ENCODE results near the gene KAZN. TPM values are rescaled to one million over a fixed set of nuclear protein-coding genes. Genes with fewer than 3 reads are reported as not detected.

The KAZN gene
- total RNA-seq, 1 experiment from 2014 or later = 2.4 TPM

DNA sequence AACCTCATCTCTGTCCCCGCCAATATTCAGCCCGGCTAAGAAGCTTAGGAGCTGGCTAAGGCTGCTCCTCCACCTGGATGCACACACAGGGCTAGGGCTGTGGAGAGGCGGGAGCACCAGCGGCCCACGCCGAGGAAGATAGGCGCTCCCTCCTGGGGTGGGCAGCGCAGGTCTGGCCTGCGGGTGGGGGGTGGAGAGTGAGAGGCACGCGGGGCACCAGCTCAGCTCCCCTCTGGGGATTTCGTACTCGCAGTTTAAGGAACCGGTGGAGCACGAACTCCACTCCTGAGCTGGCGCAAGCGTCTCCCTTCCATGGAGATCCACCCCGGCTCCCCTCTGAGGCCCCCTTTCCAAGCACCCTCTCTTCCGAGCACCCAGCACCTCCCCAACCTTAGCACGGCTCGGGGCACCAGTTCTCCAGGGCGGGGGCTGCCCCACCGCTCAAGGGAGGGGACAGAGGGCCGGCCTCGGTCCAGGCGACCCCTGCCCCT is 433 bp upstream of the KAZN start:
- peaks cover 2% of the 10 kb centered on the region for H3K27me3 Mint-ChIP-seq (ENCODE audit: insufficient read depth, unreplicated experiment)
- H3K27me3 ChIP-seq (replicated peaks; ENCODE audit: control insufficient read depth, insufficient read depth, low read length) = no peaks in the 10 kb centered on the region; the same call in 1 of the 2 replicates
- H3K9me3 ChIP-seq = no peaks in the 10 kb centered on the region
- no peak overlapping the region for H3K4me3 ChIP-seq (ENCODE audit: low read depth, low read length)
- H3K4me3 Mint-ChIP-seq (ENCODE audit: unreplicated experiment) = no peak overlapping the region
- no peaks in the 10 kb centered on the region for H3K36me3 Mint-ChIP-seq (ENCODE audit: insufficient read depth, unreplicated experiment)
- BruUV-seq (replicated peaks) = no TSS peak
- no peaks in the 10 kb centered on the region for H3K4me1 ChIP-seq
- POLR2A ChIA-PET = no interaction called here
- CTCF ChIA-PET = no interaction called here
- TF ChIP-seq, protein P1, sequence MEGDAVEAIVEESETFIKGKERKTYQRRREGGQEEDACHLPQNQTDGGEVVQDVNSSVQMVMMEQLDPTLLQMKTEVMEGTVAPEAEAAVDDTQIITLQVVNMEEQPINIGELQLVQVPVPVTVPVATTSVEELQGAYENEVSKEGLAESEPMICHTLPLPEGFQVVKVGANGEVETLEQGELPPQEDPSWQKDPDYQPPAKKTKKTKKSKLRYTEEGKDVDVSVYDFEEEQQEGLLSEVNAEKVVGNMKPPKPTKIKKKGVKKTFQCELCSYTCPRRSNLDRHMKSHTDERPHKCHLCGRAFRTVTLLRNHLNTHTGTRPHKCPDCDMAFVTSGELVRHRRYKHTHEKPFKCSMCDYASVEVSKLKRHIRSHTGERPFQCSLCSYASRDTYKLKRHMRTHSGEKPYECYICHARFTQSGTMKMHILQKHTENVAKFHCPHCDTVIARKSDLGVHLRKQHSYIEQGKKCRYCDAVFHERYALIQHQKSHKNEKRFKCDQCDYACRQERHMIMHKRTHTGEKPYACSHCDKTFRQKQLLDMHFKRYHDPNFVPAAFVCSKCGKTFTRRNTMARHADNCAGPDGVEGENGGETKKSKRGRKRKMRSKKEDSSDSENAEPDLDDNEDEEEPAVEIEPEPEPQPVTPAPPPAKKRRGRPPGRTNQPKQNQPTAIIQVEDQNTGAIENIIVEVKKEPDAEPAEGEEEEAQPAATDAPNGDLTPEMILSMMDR (IDR thresholded peaks at IDR 0.05; ENCODE audit: insufficient read depth in 1 of 2, low read depth in 1 of 2, low read length in 1 of 2, severe bottlenecking in 1 of 2, unreplicated experiment in 1 of 2) = no peak
- no peaks in the 10 kb centered on the region for H3K36me3 ChIP-seq (ENCODE audit: control insufficient read depth, insufficient read depth, low read length)
- no peaks in the 10 kb centered on the region for H3K9me3 Mint-ChIP-seq (ENCODE audit: unreplicated experiment)
- intact Hi-C loops (cut with micrococcal nuclease; ENCODE audit: unreplicated experiment) = no loop called here
- H3K4me1 Mint-ChIP-seq (ENCODE audit: low read depth, unreplicated experiment) = no peaks in the 10 kb centered on the region
- no peak for DNase-seq
- H3K27ac Mint-ChIP-seq (ENCODE audit: unreplicated experiment) = no peak overlapping the region

DNA sequence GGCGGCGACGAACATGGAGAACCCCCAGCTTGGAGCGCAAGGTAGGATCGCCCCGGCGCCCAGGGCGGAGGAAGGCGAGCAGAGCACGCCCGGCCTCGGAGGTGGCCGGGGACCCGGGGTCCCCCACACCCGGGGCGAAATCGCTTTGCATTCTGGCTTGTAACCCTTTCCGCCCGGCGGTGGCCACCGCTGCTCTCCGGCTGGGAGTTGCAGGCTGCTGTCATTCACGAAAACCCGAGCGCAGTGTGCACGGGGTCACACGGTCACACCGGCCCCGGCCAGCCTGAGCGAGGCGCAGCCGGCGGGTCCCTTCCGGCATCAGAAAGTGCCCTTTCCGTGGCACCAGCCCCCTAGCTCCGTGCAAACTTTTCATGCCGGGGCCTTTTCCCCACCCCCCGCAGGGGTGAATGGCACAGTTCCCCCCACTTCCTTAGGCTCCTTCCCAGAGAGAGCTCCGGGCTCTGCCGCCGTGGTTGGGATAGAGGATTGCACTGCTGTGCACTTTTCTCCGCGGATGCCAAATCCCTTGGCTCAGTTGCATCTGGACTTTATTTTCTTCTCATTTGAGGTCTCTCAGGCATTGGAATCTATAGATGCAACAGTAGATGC is 802 bp downstream of the KAZN start:
- no peaks in the 10 kb centered on the region for H3K4me1 Mint-ChIP-seq (ENCODE audit: low read depth, unreplicated experiment)
- ChIA-PET CTCF (no interaction called here), POLR2A (no interaction called here)
- H3K4me3 Mint-ChIP-seq (ENCODE audit: unreplicated experiment) = no peak overlapping the region
- H3K36me3 ChIP-seq (ENCODE audit: control insufficient read depth, insufficient read depth, low read length) = no peaks in the 10 kb centered on the region
- TF ChIP-seq, protein P1 (IDR thresholded peaks at IDR 0.05; ENCODE audit: insufficient read depth in 1 of 2, low read depth in 1 of 2, low read length in 1 of 2, severe bottlenecking in 1 of 2, unreplicated experiment in 1 of 2) = no peak
- DNase-seq = no peak
- H3K27me3 Mint-ChIP-seq (ENCODE audit: insufficient read depth, unreplicated experiment) = no peaks in the 10 kb centered on the region
- no peak overlapping the region for H3K4me3 ChIP-seq (ENCODE audit: low read depth, low read length)
- intact Hi-C loops (cut with micrococcal nuclease; ENCODE audit: unreplicated experiment) = no loop called here
- no peaks in the 10 kb centered on the region for H3K9me3 Mint-ChIP-seq (ENCODE audit: unreplicated experiment)
- H3K4me1 ChIP-seq = no peaks in the 10 kb centered on the region
- no peaks in the 10 kb centered on the region for H3K36me3 Mint-ChIP-seq (ENCODE audit: insufficient read depth, unreplicated experiment)
- H3K9me3 ChIP-seq = no peaks in the 10 kb centered on the region
- no peaks in the 10 kb centered on the region; the same call in 1 of the 2 replicates for H3K27me3 ChIP-seq (replicated peaks; ENCODE audit: control insufficient read depth, insufficient read depth, low read length)
- no peak overlapping the region for H3K27ac Mint-ChIP-seq (ENCODE audit: unreplicated experiment)
- no TSS peak for BruUV-seq (replicated peaks)

DNA sequence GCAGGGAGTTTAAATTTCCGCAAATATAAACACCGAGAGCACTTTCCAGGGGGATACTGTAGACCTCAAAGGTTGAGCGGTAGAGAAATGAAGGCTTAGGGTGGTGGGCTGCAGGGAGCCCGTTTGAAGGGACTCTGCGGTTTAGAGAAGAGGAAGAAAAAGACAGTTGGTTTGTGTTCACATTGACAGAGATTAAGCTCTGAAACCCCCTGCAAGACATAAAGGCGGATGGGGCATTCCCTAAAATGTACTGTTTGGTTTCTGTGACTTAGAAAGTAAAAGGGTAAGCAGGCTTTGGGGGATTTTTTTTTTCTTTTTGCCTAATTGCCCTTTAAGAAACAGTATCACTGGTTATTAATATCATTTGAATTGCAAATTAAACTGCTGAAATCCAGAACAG is 1.3 kb downstream of the KAZN start:
- no peak overlapping the region for H3K27ac Mint-ChIP-seq (ENCODE audit: unreplicated experiment)
- H3K4me3 ChIP-seq (ENCODE audit: low read depth, low read length) = no peak overlapping the region
- H3K9me3 Mint-ChIP-seq (ENCODE audit: unreplicated experiment) = no peaks in the 10 kb centered on the region
- no TSS peak for BruUV-seq (replicated peaks)
- ChIA-PET CTCF (no interaction called here), POLR2A (no interaction called here)
- no peaks in the 10 kb centered on the region for H3K4me1 Mint-ChIP-seq (ENCODE audit: low read depth, unreplicated experiment)
- no peaks in the 10 kb centered on the region for H3K4me1 ChIP-seq
- DNase-seq = no peak
- TF ChIP-seq, protein P1 (IDR thresholded peaks at IDR 0.05; ENCODE audit: insufficient read depth in 1 of 2, low read depth in 1 of 2, low read length in 1 of 2, severe bottlenecking in 1 of 2, unreplicated experiment in 1 of 2) = no peak
- H3K36me3 Mint-ChIP-seq (ENCODE audit: insufficient read depth, unreplicated experiment) = no peaks in the 10 kb centered on the region
- no peaks in the 10 kb centered on the region for H3K9me3 ChIP-seq
- no peaks in the 10 kb centered on the region for H3K36me3 ChIP-seq (ENCODE audit: control insufficient read depth, insufficient read depth, low read length)
- intact Hi-C loops (cut with micrococcal nuclease; ENCODE audit: unreplicated experiment) = no loop called here
- no peaks in the 10 kb centered on the region for H3K27me3 Mint-ChIP-seq (ENCODE audit: insufficient read depth, unreplicated experiment)
- H3K4me3 Mint-ChIP-seq (ENCODE audit: unreplicated experiment) = no peak overlapping the region
- no peaks in the 10 kb centered on the region; the same call in 1 of the 2 replicates for H3K27me3 ChIP-seq (replicated peaks; ENCODE audit: control insufficient read depth, insufficient read depth, low read length)

All from Caco-2 (cell line).